K562 (cell line): ENCODE measurements around the gene NT5C. TPM values are rescaled to one million over a fixed set of nuclear protein-coding genes. Genes with fewer than 3 reads are reported as not detected.

ENCODE experiments used
- ELF1 ChIP-seq: fragments of 200-800 bp; sonication (Bioruptor generic); IDR thresholded peaks from 2 replicates; pipeline ENCODE4 v1.6.1; 2016; ENCODE audit warnings: missing genetic modification characterization, missing compliant biosample characterization
- ETV1 ChIP-seq: fragments of 450-650 bp; conservative IDR thresholded peaks from 2 replicates; pipeline ENCODE4 v1.6.1; 2016; ENCODE audit warnings: missing genetic modification characterization, control low read depth, low read depth, missing compliant biosample characterization
- IRF9 ChIP-seq: fragments of 450-650 bp; IDR thresholded peaks from 2 replicates; pipeline ENCODE4 v1.6.1; 2016; ENCODE audit warnings: missing biosample characterization, missing genetic modification characterization
- KDM4B ChIP-seq, 2 experiments: fragments of 450-650 bp in 1 of 2; sonication (generic) in 1 of 2; IDR thresholded peaks; 2 replicates each; pipeline ENCODE4 v1.6.1; 2016 to 2017; ENCODE audit warnings: borderline replicate concordance in 2 of 2, antibody characterized with exemption in 1 of 2, low read depth in 1 of 2, mild to moderate bottlenecking in 1 of 2
- MECOM ChIP-seq: fragments of 250-450 bp; sonication (Bioruptor Pico); IDR thresholded peaks from 2 replicates; pipeline ENCODE4 v1.8.0; 2022; ENCODE audit warnings: inconsistent platforms
- MLLT1 ChIP-seq, 2 experiments: fragments of 450-650 bp; IDR thresholded peaks; 2 replicates each; pipeline ENCODE4 v1.6.1; 2016
- NCOA2 ChIP-seq, 2 experiments: fragments of 450-650 bp; IDR thresholded peaks; 2 replicates each; pipeline ENCODE4 v1.6.1; 2018; ENCODE audit warnings: mild to moderate bottlenecking in 2 of 2, moderate library complexity in 1 of 2; ENCODE audit not compliant: partially characterized antibody in 2 of 2
- NCOA4 ChIP-seq: fragments of 450-650 bp; IDR thresholded peaks from 2 replicates; pipeline ENCODE4 v1.6.1; 2018; ENCODE audit warnings: mild to moderate bottlenecking; ENCODE audit not compliant: partially characterized antibody
- NCOA6 ChIP-seq: fragments of 450-650 bp; IDR thresholded peaks from 2 replicates; pipeline ENCODE4 v1.6.1; 2017; ENCODE audit warnings: mild to moderate bottlenecking
- NKRF ChIP-seq: fragments of 450-650 bp; IDR thresholded peaks from 2 replicates; pipeline ENCODE4 v1.6.1; 2016; ENCODE audit warnings: borderline replicate concordance
- RAD51 ChIP-seq: fragments of 450-650 bp; IDR thresholded peaks from 2 replicates; pipeline ENCODE4 v1.7.1; 2016; ENCODE audit warnings: low read depth, mild to moderate bottlenecking, borderline replicate concordance
- RBM17 ChIP-seq: fragments of 200-400 bp; formaldehyde crosslinking; IDR thresholded peaks from 2 replicates; pipeline ENCODE4 v1.6.1; 2017; ENCODE audit warnings: low read depth, mild to moderate bottlenecking, low read length, borderline replicate concordance
- RCOR1 ChIP-seq, 2 experiments: IDR thresholded peaks; 2 replicates each; pipeline ENCODE4 v1.6.1; 2012; ENCODE audit warnings: low read depth in 2 of 2, low read length in 2 of 2, borderline replicate concordance in 1 of 2, improper control_type of control experiment in 1 of 2
- SIN3B ChIP-seq: fragments of 450-650 bp; IDR thresholded peaks from 2 replicates; pipeline ENCODE4 v1.6.1; 2017; ENCODE audit warnings: low read depth, mild to moderate bottlenecking, moderate library complexity
- SLC30A9 ChIP-seq: fragments of 250-450 bp; sonication (Bioruptor Pico); IDR thresholded peaks from 2 replicates; pipeline ENCODE4 v1.8.0; 2022; ENCODE audit warnings: mild to moderate bottlenecking, moderate library complexity
- SMAD1 ChIP-seq: fragments of 150-350 bp; IDR thresholded peaks from 2 replicates; pipeline ENCODE4 v1.6.1; 2014; ENCODE audit warnings: low read length, low read depth; ENCODE audit not compliant: partially characterized antibody
- SMARCA5 ChIP-seq: fragments of 450-650 bp; IDR thresholded peaks from 2 replicates; pipeline ENCODE4 v1.6.1; 2016
- SP1 ChIP-seq: sonication (generic); formaldehyde crosslinking; IDR thresholded peaks from 2 replicates; pipeline ENCODE4 v1.8.1; 2022; ENCODE audit warnings: mild to moderate bottlenecking, missing genetic modification reagents
- TAL1 ChIP-seq: fragments of 450-650 bp; IDR thresholded peaks from 2 replicates; pipeline ENCODE4 v1.6.1; 2016; ENCODE audit warnings: mild to moderate bottlenecking
- XRCC4 ChIP-seq: IDR thresholded peaks from one replicate; pipeline ENCODE4 v1.6.1; 2011; ENCODE audit not compliant: insufficient read depth, insufficient read length; ENCODE audit errors: extremely low read depth
- ZC3H8 ChIP-seq: fragments of 450-650 bp; IDR thresholded peaks from 2 replicates; pipeline ENCODE4 v1.6.1; 2017
- ZEB2 ChIP-seq: fragments of 450-650 bp; IDR thresholded peaks from 2 replicates; pipeline ENCODE4 v1.6.1; 2016
- ZFP1 ChIP-seq: fragments of 450-650 bp; formaldehyde crosslinking; IDR thresholded peaks from 2 replicates; pipeline ENCODE4 v1.4.0; 2020; ENCODE audit warnings: mild to moderate bottlenecking, mixed read lengths
- ZNF146 ChIP-seq: IDR thresholded peaks from one replicate; pipeline ENCODE4 v1.6.1; 2018; ENCODE audit warnings: missing compliant biosample characterization; ENCODE audit not compliant: unreplicated experiment
- ZNF551 ChIP-seq: fragments of 250-450 bp; sonication (Bioruptor Pico); IDR thresholded peaks from 2 replicates; pipeline ENCODE4 v1.5.0; 2021; ENCODE audit warnings: mild to moderate bottlenecking, moderate library complexity
- ZSCAN32 ChIP-seq: fragments of 450-650 bp; formaldehyde crosslinking; IDR thresholded peaks from 2 replicates; pipeline ENCODE4 v1.4.0; 2020; ENCODE audit warnings: mild to moderate bottlenecking, moderate library complexity
- polyA plus RNA-seq, 8 experiments: library from polyadenylated mRNA; depleted of rRNA in 4 of 8; stranded (reverse) in 5 of 8; unstranded in 3 of 8; fragments of >200 nt; fragmentation: Nextera tagmentation in 2 of 8; fragmentation: Illumina TruSeq in 1 of 8; extraction: Ambion mirVana in 2 of 8; extraction: Trizol in 1 of 8; gene quantifications; 2 replicates each; pipeline versions ENCODE4 v1.2.1 to v1.2.3, GENCODE V29; 2011 to 2014; ENCODE audit warnings: inconsistent platforms in 1 of 8, missing spikeins in 1 of 8
- total RNA-seq, 7 experiments: library from RNA; depleted of rRNA in 6 of 7; stranded (reverse); fragments of >200 nt in 6 of 7; fragmentation: Illumina TruSeq in 2 of 7; extraction: Trizol in 2 of 7; gene quantifications; 2 replicates each; pipeline versions ENCODE4 v1.2.1 to v1.2.3, GENCODE V29; 2011 to 2021; ENCODE audit warnings: low replicate concordance in 1 of 7

The NT5C gene
- total and polyA plus RNA-seq, 9 of the 15 experiments (the other 6 are each of a cell fraction or from before 2014, with no cell fraction given) = 2.9 to 205 (median 45.0) TPM

GRCh38 chr17:75090871-75091854 is 40.4 kb downstream of the NT5C start (continued):
- TF ChIP-seq NCOA2 (IDR thresholded peaks at IDR 0.05; ENCODE audit: partially characterized antibody in 2 of 2) = no peak
- TF ChIP-seq MLLT1 (IDR thresholded peaks at IDR 0.05) = no peak
- no peak for TF ChIP-seq SIN3B
- TF ChIP-seq XRCC4 = no peak
- no peak for TF ChIP-seq ZNF146
- TF ChIP-seq ZSCAN32 (CRISPR knock-in tag) = no peak
- no peak for TF ChIP-seq ZEB2
- no peak for TF ChIP-seq NCOA6
- no peak for TF ChIP-seq ETV1 (tag)
- TF ChIP-seq ELF1 = no peak
- no peak for TF ChIP-seq KDM4B (IDR thresholded peaks at IDR 0.05; ENCODE audit: borderline replicate concordance in 2 of 2, low read depth in 1 of 2)
- TF ChIP-seq RAD51 = no peak
- no peak for TF ChIP-seq MECOM (CRISPR knock-in tag)
- no peak for TF ChIP-seq ZFP1 (CRISPR knock-in tag)
- no peak for TF ChIP-seq ZC3H8
- no peak for TF ChIP-seq SMARCA5
- TF ChIP-seq RCOR1 (IDR thresholded peaks at IDR 0.05; ENCODE audit: borderline replicate concordance in 1 of 2, low read depth in 2 of 2, low read length in 2 of 2) = peak in 1 of 2 experiments; percentile 39; a peak in 1 of 4 replicates
- no peak for TF ChIP-seq SP1 (CRISPR knock-in tag)
- no peak for TF ChIP-seq SMAD1
- no peak for TF ChIP-seq NKRF
- TF ChIP-seq ZNF551 (CRISPR knock-in tag) = no peak
- no peak for TF ChIP-seq TAL1
- TF ChIP-seq IRF9 = no peak
- TF ChIP-seq NCOA4 = no peak
- no peak for TF ChIP-seq SLC30A9 (CRISPR knock-in tag)
- TF ChIP-seq RBM17 = no peak
